ENCODE measurements around the gene FUT8. TPM values are rescaled to one million over a fixed set of nuclear protein-coding genes. Genes with fewer than 3 reads are reported as not detected.

Gene FUT8
- total RNA-seq, 1 donor from 2014 or later = 44.3 TPM

DNA sequence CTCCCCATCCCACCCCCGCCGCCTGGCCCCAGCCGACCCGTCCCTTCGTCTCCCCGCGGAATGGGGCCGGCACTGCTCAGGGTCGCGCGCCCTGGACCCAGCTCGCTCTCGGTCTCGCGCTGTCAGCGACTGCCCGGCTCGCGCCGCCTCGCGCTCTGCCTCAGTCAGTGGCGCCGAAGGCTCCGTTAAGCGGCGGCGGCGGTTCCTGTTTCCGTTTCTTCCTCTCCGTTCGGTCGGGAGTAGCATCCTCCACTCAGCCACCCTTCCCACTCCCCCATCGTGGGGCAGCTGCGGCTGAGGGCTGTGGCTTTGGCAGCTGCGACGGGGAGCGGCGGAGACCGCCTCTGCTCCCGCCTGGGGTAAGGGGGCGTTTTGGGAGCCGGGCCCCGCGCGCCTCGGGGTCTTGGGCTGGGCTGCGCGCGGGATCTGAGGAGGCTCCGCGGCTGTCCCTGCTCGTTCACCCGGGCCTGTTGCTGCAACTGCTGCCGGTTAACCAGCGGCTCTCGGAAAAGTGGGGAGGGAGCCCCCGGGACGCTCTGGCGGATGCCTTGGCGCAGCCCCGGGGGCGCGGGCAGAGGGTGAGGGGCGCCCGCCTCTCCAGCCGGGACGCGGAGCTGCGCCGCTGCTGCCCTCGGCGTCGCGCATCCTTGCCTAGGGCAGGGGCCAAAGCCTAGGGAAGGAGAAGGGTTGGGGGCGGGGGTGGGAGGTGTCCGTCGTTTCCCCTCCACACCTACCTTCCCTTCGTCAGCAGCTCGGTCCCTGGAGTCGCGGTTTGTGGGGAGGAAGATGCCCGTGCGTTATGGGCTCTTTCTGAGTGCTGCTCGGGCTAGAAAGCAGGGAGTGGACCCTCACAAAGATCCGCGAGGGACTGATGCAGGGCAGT lies 567 bp downstream of the FUT8 start:
- TF ChIP-seq CTCF (IDR thresholded peaks at IDR 0.05; ENCODE audit: insufficient read depth, low read length, poor library complexity, severe bottlenecking) = no peak
- H3K27me3 ChIP-seq (ENCODE audit: control insufficient read depth, insufficient read depth, low read length) = no peaks in the 10 kb centered on the region
- no peak for DNase-seq (ENCODE audit: low read depth)
- H3K36me3 ChIP-seq (ENCODE audit: control insufficient read depth, insufficient read depth, low read length) = no peaks in the 10 kb centered on the region
- H3K4me3 ChIP-seq (ENCODE audit: low read depth, low read length) = peak overlapping the region; percentile 75

DNA sequence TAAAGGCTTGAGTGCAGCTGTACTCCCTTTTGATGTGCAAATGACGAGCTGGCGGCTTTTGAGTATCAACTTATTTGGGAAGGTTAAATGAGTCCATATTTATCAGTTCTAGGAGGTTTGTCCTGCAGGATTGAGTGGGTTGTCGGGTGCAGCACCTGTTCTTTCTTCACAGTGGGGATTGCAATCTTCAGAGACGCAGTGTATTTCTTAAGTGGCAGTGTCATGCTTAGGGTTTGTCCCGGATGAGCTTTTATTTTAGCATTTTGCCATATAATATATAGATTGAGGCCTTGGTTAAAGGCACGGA lies 1.2 kb downstream of the FUT8 start:
- H3K4me3 ChIP-seq (ENCODE audit: low read depth, low read length) = peak overlapping the region; percentile 75
- no peaks in the 10 kb centered on the region for H3K27me3 ChIP-seq (ENCODE audit: control insufficient read depth, insufficient read depth, low read length)
- no peaks in the 10 kb centered on the region for H3K36me3 ChIP-seq (ENCODE audit: control insufficient read depth, insufficient read depth, low read length)
- no peak for TF ChIP-seq CTCF (IDR thresholded peaks at IDR 0.05; ENCODE audit: insufficient read depth, low read length, poor library complexity, severe bottlenecking)
- no peak for DNase-seq (ENCODE audit: low read depth)

DNA sequence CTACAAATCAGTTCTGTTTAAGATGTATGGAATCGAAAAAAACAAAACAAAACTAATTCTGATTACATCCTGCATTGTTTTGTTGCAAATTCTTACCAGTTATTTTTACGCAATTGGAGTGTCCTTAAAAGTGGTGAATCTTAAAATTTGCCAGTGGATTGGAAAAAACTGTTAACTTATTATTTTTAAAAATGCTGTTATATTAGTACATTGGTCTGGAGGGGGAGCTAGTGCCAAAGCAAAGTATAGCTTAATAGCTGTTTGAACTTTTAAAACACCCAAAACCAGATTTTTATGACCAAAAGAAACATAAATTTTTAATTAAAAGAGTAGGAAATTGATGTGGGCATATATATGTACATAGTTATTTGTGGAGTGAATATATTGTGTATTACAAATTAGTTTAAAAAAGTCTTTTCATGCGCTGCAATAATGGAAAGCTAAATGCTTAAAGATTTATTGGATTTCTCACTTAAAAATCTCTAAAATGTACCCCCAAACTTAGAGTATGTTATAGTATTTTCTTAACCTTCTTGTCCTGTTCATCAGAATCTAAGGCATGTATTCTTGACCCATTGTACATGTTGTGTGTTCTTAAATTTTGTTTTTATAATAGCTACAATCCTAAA lies 2.5 kb downstream of the FUT8 start:
- no peak for DNase-seq (ENCODE audit: low read depth)
- Histone ChIP-seq H3K4me3 (ENCODE audit: low read depth, low read length) (peak overlapping the region; percentile 8), H3K27me3 (ENCODE audit: control insufficient read depth, insufficient read depth, low read length) (no peaks in the 10 kb centered on the region), H3K36me3 (ENCODE audit: control insufficient read depth, insufficient read depth, low read length) (no peaks in the 10 kb centered on the region)
- peak; percentile 52 for TF ChIP-seq CTCF (IDR thresholded peaks at IDR 0.05; ENCODE audit: insufficient read depth, low read length, poor library complexity, severe bottlenecking)

GRCh38 chr14:65415613-65416012 lies 3.1 kb downstream of the FUT8 start:
- no peak for TF ChIP-seq CTCF (IDR thresholded peaks at IDR 0.05; ENCODE audit: insufficient read depth, low read length, poor library complexity, severe bottlenecking)
- H3K36me3 ChIP-seq (ENCODE audit: control insufficient read depth, insufficient read depth, low read length) = no peaks in the 10 kb centered on the region
- no peak overlapping the region for H3K4me3 ChIP-seq (ENCODE audit: low read depth, low read length)
- DNase-seq (ENCODE audit: low read depth) = no peak
- no peaks in the 10 kb centered on the region for H3K27me3 ChIP-seq (ENCODE audit: control insufficient read depth, insufficient read depth, low read length)

- DNase-seq (ENCODE audit: low read depth) = no peak
- Histone ChIP-seq H3K4me3 (ENCODE audit: low read depth, low read length) (no peak overlapping the region), H3K27me3 (ENCODE audit: control insufficient read depth, insufficient read depth, low read length) (no peaks in the 10 kb centered on the region), H3K36me3 (ENCODE audit: control insufficient read depth, insufficient read depth, low read length) (no peaks in the 10 kb centered on the region)
- TF ChIP-seq CTCF (IDR thresholded peaks at IDR 0.05; ENCODE audit: insufficient read depth, low read length, poor library complexity, severe bottlenecking) = no peak
These were observed 7.2 kb downstream of the FUT8 start for GRCh38 chr14:65419593-65420252.
